H9 (cell line): Measurements from ENCODE around the gene GPS1. TPM values are rescaled to one million over a fixed set of nuclear protein-coding genes. Genes with fewer than 3 reads are reported as not detected.

Experiments used
- DNase-seq: peaks from one replicate; pipeline ENCODE4 v3.0.0-alpha.2; 2017
- H2AFZ ChIP-seq: one replicate; pipeline ENCODE4 v1.6.1; 2013; ENCODE audit warnings: mild to moderate bottlenecking, low read length, control low read depth, moderate library complexity
- H2AK5ac ChIP-seq: 2 replicates; pipeline ENCODE4 v1.6.1; 2013; ENCODE audit warnings: low read length, control low read depth, mixed read lengths; ENCODE audit not compliant: insufficient read length
- H2BK120ac ChIP-seq: one replicate; pipeline ENCODE4 v1.6.1; 2013; ENCODE audit warnings: low read depth, mild to moderate bottlenecking, low read length, control low read depth, inconsistent platforms; ENCODE audit not compliant: poor library complexity, severe bottlenecking
- H2BK12ac ChIP-seq: 2 replicates; pipeline ENCODE4 v1.6.1; 2013; ENCODE audit warnings: low read length, control low read depth, mixed read lengths, low read depth; ENCODE audit not compliant: insufficient read length
- H2BK15ac ChIP-seq: 2 replicates; pipeline ENCODE4 v1.6.1; 2013; ENCODE audit warnings: low read depth, low read length, control low read depth
- H2BK20ac ChIP-seq: one replicate; pipeline ENCODE4 v1.6.1; 2013; ENCODE audit warnings: low read depth, mild to moderate bottlenecking, low read length, control low read depth, inconsistent platforms; ENCODE audit not compliant: poor library complexity, severe bottlenecking
- H2BK5ac ChIP-seq: 2 replicates; pipeline ENCODE4 v1.6.1; 2013; ENCODE audit warnings: low read length, control low read depth, mixed read lengths; ENCODE audit not compliant: insufficient read length
- H3K14ac ChIP-seq: 2 replicates; pipeline ENCODE4 v1.6.1; 2013; ENCODE audit warnings: low read length, control low read depth; ENCODE audit not compliant: insufficient read depth
- H3K18ac ChIP-seq: 2 replicates; pipeline ENCODE4 v1.6.1; 2013; ENCODE audit warnings: low read depth, mild to moderate bottlenecking, mixed read lengths, low read length, control low read depth; ENCODE audit not compliant: insufficient read length
- H3K23ac ChIP-seq: 2 replicates; pipeline ENCODE4 v1.6.1; 2013; ENCODE audit warnings: low read length, control low read depth, mixed read lengths, low read depth; ENCODE audit not compliant: insufficient read length
- H3K23me2 ChIP-seq: 2 replicates; pipeline ENCODE4 v1.6.1; 2013; ENCODE audit warnings: low read depth, mild to moderate bottlenecking, mixed read lengths, low read length, control low read depth; ENCODE audit not compliant: insufficient read length, poor library complexity, severe bottlenecking
- H3K27ac ChIP-seq: 2 replicates; pipeline ENCODE4 v1.5.1; 2013; ENCODE audit warnings: low read length, control low read depth, mixed read lengths, low read depth; ENCODE audit not compliant: insufficient read length
- H3K27me3 ChIP-seq: 2 replicates; pipeline ENCODE4 v1.6.1; 2013; ENCODE audit warnings: low read length, control low read depth, inconsistent platforms; ENCODE audit not compliant: insufficient read depth
- H3K4ac ChIP-seq: 2 replicates; pipeline ENCODE4 v1.6.1; 2013; ENCODE audit warnings: low read depth, mild to moderate bottlenecking, control low read depth, inconsistent platforms, low read length, moderate library complexity
- H3K4me1 ChIP-seq: 2 replicates; pipeline ENCODE4 v1.6.1; 2013; ENCODE audit warnings: low read length, control low read depth, inconsistent platforms; ENCODE audit not compliant: insufficient read depth
- H3K4me2 ChIP-seq: 2 replicates; pipeline ENCODE4 v1.6.1; 2013; ENCODE audit warnings: low read length, control low read depth, mixed read lengths; ENCODE audit not compliant: insufficient read length, insufficient read depth
- H3K56ac ChIP-seq: 2 replicates; pipeline ENCODE4 v1.6.1; 2013; ENCODE audit warnings: low read depth, mild to moderate bottlenecking, mixed read lengths, low read length, control low read depth; ENCODE audit not compliant: insufficient read length
- H3K79me1 ChIP-seq: 2 replicates; pipeline ENCODE4 v1.6.1; 2013; ENCODE audit warnings: low read depth, mild to moderate bottlenecking, moderate library complexity, low read length, control low read depth, inconsistent platforms; ENCODE audit not compliant: insufficient read depth, poor library complexity, severe bottlenecking
- H3K79me2 ChIP-seq: 2 replicates; pipeline ENCODE4 v1.6.1; 2013; ENCODE audit warnings: low read length, control low read depth, inconsistent platforms; ENCODE audit not compliant: insufficient read depth
- H3K9ac ChIP-seq: 2 replicates; pipeline ENCODE4 v1.6.1; 2013; ENCODE audit warnings: low read length, control low read depth, mixed read lengths; ENCODE audit not compliant: insufficient read length; ENCODE audit errors: extremely low read depth
- H3K9me3 ChIP-seq: one replicate; pipeline ENCODE4 v1.6.1; 2013; ENCODE audit warnings: low read depth, low read length, inconsistent platforms; ENCODE audit not compliant: control insufficient read depth
- H3T11ph ChIP-seq: one replicate; pipeline ENCODE4 v1.6.1; 2013; ENCODE audit warnings: mild to moderate bottlenecking, low read length, control low read depth, inconsistent platforms
- H4K20me1 ChIP-seq: one replicate; pipeline ENCODE4 v1.6.1; 2013; ENCODE audit not compliant: control insufficient read depth, insufficient read length, insufficient read depth
- H4K5ac ChIP-seq: 2 replicates; pipeline ENCODE4 v1.6.1; 2013; ENCODE audit warnings: low read depth, mild to moderate bottlenecking, mixed read lengths, low read length, control low read depth; ENCODE audit not compliant: insufficient read length
- H4K8ac ChIP-seq: replicated peaks from 2 replicates; pipeline ENCODE4 v1.6.1; 2013; ENCODE audit warnings: low read length, control low read depth, mixed read lengths, low read depth; ENCODE audit not compliant: insufficient read length
- H4K91ac ChIP-seq: 2 replicates; pipeline ENCODE4 v1.6.1; 2013; ENCODE audit warnings: low read depth, mild to moderate bottlenecking, moderate library complexity, mixed read lengths, low read length, control low read depth; ENCODE audit not compliant: insufficient read length
- H3K27ac Mint-ChIP-seq, 3 experiments: 2 replicates in 2 of 3; 3 replicates in 1 of 3; pipeline ENCODE4 v1.8.0; 2020 to 2021; ENCODE audit warnings: mixed read lengths in 3 of 3, mild to moderate bottlenecking in 1 of 3, moderate library complexity in 1 of 3
- H3K27me3 Mint-ChIP-seq: 2 replicates; pipeline ENCODE4 v1.8.0; 2021; ENCODE audit warnings: low read depth, mild to moderate bottlenecking, moderate library complexity, mixed read lengths
- H3K36me3 Mint-ChIP-seq, 3 experiments: 2 replicates in 2 of 3; 3 replicates in 1 of 3; pipeline ENCODE4 v1.8.0; 2020 to 2021; ENCODE audit warnings: low read depth in 3 of 3, mixed read lengths in 3 of 3; ENCODE audit not compliant: insufficient read depth in 1 of 3
- H3K4me1 Mint-ChIP-seq, 2 experiments: 2 replicates each; pipeline ENCODE4 v1.8.0; 2020; ENCODE audit warnings: mixed read lengths in 2 of 2
- H3K4me3 Mint-ChIP-seq, 2 experiments: 2 replicates in 1 of 2; 3 replicates in 1 of 2; pipeline ENCODE4 v1.8.0; 2020 to 2021; ENCODE audit warnings: mild to moderate bottlenecking in 2 of 2, mixed read lengths in 2 of 2, moderate library complexity in 1 of 2
- H3K9me3 Mint-ChIP-seq, 2 experiments: 2 replicates in 1 of 2; 3 replicates in 1 of 2; pipeline ENCODE4 v1.8.0; 2020; ENCODE audit warnings: mild to moderate bottlenecking in 2 of 2, mixed read lengths in 2 of 2, moderate library complexity in 1 of 2
- CTCF ChIP-seq: fragments of 200-600 bp; sonication (generic); conservative IDR thresholded peaks from 3 replicates; pipeline ENCODE4 v1.8.0; 2021; ENCODE audit warnings: antibody characterized with exemption, mild to moderate bottlenecking
- WGBS: extraction: QIAGEN DNeasy Blood & Tissue Kit; methylation state at CpG from one replicate; pipeline ENCODE4 v1.1.7; 2013; ENCODE audit warnings: missing lambda C conversion rate, low lambda C conversion rate, mixed read lengths; ENCODE audit not compliant: insufficient read length; ENCODE audit errors: extremely low coverage; 5-methylcytosine and 5-hydroxymethylcytosine counted together
- total RNA-seq: library from RNA; stranded (reverse); gene quantifications from 2 replicates; pipeline ENCODE4 v1.2.1, GENCODE V29; 2021

Gene GPS1
- total RNA-seq, 1 experiment from 2014 or later: 164 TPM

GRCh38 chr17:82005701-82006348 lies 45.9 kb upstream of the GPS1 start:
- no peak overlapping the region for H3K27ac ChIP-seq
- H3K27ac Mint-ChIP-seq: peak overlapping the region in 1 of 3 experiments; percentile 63; a peak in 3 of 7 replicates
- H3K27me3 Mint-ChIP-seq: no peaks in the 10 kb centered on the region; the same call in 1 of the 2 replicates
- no peak overlapping the region for H4K8ac ChIP-seq
- H3K4me1 ChIP-seq: no peaks in the 10 kb centered on the region
- WGBS: no CpG with 5 or more reads among the region's 30 CpGs
- H3K18ac ChIP-seq: no peak overlapping the region
- H3K23ac ChIP-seq: no peak overlapping the region
- no peak overlapping the region for H3K56ac ChIP-seq
- no peaks in the 10 kb centered on the region for H3K23me2 ChIP-seq
- no peak overlapping the region for H3K4me2 ChIP-seq
- no peak overlapping the region for H3K9ac ChIP-seq
- no peaks in the 10 kb centered on the region for H3K27me3 ChIP-seq
- no peak for TF ChIP-seq CTCF
- no peak overlapping the region for H4K5ac ChIP-seq
- H3K36me3 Mint-ChIP-seq: no peaks in the 10 kb centered on the region
- no peaks in the 10 kb centered on the region for H3K9me3 ChIP-seq
- no peak overlapping the region for H4K91ac ChIP-seq
- no peaks in the 10 kb centered on the region for H3K4me1 Mint-ChIP-seq
- H3K14ac ChIP-seq: no peak overlapping the region
- H2BK5ac ChIP-seq: no peak overlapping the region
- H3K9me3 Mint-ChIP-seq: no peaks in the 10 kb centered on the region
- H3K79me1 ChIP-seq: no peaks in the 10 kb centered on the region
- no peak overlapping the region for H3T11ph ChIP-seq
- H2AK5ac ChIP-seq: no peak overlapping the region
- no peak overlapping the region for H2BK120ac ChIP-seq
- no peaks in the 10 kb centered on the region for H4K20me1 ChIP-seq
- H3K79me2 ChIP-seq: no peaks in the 10 kb centered on the region
- H2AFZ ChIP-seq: no peak overlapping the region
- no peak for DNase-seq
- H2BK12ac ChIP-seq: no peak overlapping the region
- H3K4me3 Mint-ChIP-seq: no peak overlapping the region; a peak in 2 of 5 replicates
- H2BK20ac ChIP-seq: no peak overlapping the region
- H3K4ac ChIP-seq: no peak overlapping the region
- H2BK15ac ChIP-seq: no peak overlapping the region
